NCI-H2081 treated with DMSO at 0.1 percent for 48 hours (cell line): ENCODE measurements around the gene PRRT3.
"Not testable (repeated sequence)": the region's sequence is repeated elsewhere in the genome, so short reads cannot be mapped to it uniquely, and the experiment has no call there.

Source experiments
- DNase-seq: peaks from one replicate; lab custom pipeline; 2025; lab: John Stamatoyannopoulos, UW

The PRRT3 gene

DNA sequence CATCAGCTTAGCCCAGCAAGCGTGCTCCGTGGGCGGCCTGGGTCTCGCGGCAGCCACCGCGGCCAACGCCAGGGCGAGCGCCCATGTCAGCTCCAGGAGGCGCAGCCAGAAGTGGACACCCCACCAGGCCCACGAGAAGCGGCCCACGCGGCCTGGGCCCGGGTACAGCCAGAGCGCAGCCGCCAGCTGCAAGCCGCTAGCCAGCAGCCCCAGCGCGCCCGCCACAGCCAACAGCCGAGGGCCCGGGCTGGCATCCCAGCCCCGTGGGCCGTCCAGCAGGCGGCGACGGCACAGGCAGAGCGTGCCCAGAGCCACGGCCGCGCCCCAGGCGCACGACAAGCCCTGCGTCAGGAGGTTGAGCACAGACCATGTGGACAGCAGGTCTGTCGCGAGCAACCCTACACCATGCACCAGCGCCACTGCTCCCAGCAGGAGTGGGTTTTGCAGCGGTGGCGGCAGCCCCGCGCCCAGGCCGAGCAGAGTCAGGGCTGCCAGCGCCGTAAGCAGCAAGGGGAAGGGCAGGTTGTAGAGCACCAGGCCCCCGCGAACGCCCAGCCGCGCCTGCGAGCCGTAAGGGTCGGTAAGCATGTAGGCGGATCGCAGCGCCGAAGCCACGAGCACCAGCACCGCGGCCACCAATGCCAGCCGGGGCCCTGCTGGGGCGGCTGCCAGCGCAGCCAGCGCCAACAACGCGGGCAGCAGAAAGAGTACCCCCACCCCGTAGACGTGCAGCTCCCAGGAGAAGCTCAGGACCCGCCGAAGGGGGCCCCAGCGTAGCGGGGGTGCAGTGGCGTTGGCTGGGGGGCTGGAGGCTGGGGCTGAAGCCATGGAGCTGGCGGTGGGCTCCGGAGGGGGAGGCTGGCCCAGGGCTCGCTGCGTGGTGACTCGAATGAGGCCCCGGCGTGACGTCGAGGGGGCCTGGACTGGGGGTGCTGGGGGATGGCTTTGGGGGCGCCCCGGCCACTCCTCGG lies 4.9 kb downstream of the PRRT3 start:
- DNase-seq, result no peak

GRCh38 chr3:9946112-9947024 lies 5.8 kb downstream of the PRRT3 start:
- DNase-seq, result peak; percentile 20

DNA sequence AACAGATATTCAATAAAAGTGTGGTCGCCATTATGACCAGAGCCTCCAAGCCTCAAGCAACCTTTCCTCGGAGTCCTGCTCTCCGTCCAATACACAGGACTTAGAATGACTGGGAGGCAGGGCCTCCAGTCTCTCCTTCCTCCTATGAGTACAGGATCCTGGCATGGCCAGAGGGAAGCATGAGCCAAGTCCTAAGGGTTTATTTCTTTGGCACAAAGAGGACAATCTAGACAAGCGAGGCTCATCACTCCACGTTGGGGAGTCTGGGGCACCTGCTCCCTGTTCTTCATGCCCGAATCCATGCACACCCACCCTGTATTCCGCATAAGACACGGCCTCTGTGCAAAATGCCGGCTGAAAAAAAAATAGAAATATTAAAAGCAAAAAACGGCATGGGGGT lies 6.8 kb downstream of the PRRT3 start:
- DNase-seq, result no peak

- no peak for DNase-seq
These were observed 7.9 kb downstream of the PRRT3 start for GRCh38 chr3:9944271-9944670.

DNA sequence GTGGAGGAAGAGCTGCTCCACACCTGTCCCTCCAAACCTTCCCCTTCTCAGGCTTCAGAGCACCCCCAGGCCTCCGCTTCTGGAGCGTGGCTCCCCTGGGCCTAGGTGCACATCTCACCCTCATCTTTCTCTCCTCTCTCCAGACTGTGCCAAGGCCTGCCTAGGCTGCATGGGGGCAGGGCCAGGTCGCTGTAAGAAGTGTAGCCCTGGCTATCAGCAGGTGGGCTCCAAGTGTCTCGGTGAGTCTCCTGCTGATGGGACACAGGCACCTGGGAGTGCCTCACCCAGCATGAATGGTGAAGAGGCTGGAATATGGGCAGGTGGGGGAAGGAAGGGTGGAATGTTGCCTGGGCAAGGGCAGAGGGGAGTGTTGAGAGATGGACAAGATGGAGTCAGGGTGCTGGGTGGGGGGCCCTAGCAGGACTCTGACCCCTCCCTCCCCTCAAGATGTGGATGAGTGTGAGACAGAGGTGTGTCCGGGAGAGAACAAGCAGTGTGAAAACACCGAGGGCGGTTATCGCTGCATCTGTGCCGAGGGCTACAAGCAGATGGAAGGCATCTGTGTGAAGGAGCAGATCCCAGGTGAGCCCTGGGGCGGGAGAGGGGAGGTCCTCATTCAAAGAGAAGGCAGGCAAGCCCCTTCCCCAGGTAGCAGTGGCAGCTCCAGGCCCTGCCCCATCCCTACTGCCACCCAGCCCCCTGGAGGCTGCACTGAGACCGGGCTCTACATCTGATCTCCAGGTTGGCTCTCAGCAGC lies 9.1 kb downstream of the PRRT3 start:
- DNase-seq, result no peak

GRCh38 chr3:9942164-9942563 lies 10.0 kb downstream of the PRRT3 start:
- DNase-seq, result no peak

GRCh38 chr3:9940746-9941145 lies 11.5 kb downstream of the PRRT3 start:
- no peak for DNase-seq

DNA sequence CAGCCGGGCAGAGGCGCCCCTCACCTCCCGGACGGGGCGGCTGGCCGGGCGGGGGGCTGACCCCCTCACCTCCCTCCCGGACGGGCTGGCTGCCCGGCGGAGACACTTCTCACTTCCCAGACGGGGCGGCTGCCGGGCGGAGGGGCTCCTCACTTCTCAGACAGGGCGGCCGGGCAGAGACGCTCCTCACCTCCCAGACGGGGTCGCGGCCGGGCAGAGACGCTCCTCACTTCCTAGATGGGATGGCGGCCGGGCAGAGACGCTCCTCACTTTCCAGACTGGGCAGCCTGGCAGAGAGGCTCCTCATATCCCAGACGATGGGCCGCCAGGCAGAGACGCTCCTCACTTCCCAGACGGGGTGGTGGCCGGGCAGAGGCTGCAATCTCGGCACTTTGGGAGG lies 12.3 kb downstream of the PRRT3 start:
- not testable (repeated sequence) for DNase-seq

DNA sequence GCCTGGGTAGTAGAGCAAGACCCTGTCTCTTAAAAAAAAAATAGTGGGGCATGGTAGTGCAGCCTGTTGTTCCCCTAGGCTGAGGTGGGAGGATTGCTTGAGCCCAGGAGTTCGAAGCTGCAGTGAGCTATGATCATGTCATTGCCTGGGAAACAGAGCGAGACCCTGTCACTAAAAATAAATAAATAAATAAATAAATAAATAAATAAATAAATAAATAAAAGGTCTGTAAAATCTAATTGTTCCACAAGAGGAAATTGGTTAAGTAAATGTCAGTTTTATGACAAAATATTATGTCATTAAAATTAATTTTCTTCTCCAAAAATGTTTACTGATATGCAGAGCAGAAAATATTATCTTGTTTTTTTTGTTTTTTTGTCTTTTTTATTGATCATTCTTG lies 13.2 kb downstream of the PRRT3 start:
- DNase-seq, result no peak

DNA sequence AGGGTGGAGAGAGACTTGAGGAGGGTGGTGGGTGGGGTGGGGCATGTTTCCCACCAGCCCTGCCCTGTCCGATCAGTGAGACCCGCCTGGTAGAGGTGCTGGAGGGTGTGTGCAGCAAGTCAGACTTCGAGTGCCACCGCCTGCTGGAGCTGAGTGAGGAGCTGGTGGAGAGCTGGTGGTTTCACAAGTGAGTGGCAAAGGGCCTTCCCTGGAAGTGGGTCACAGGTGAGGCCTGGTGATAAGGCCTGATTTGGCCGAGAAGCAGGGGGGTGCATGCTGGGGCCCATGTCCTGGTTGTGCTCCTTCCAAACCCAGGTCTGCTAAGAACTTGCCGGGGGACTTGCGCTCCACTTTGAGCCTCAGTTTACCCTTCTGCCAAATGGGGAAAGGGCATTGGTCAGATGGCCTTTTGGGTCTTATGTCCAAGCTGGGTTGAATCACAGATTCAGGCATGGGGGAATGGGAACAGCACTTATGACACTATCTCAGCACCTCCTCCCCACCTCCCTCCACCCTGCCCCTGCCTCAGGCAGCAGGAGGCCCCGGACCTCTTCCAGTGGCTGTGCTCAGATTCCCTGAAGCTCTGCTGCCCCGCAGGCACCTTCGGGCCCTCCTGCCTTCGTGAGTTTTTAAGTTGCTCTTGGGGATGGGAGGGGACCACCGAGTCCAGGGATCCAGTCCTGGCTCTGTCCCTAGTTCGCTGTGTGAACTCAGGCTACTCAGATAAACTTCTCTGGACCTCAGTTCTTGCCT lies 14.5 kb downstream of the PRRT3 start:
- DNase-seq, result no peak

DNA sequence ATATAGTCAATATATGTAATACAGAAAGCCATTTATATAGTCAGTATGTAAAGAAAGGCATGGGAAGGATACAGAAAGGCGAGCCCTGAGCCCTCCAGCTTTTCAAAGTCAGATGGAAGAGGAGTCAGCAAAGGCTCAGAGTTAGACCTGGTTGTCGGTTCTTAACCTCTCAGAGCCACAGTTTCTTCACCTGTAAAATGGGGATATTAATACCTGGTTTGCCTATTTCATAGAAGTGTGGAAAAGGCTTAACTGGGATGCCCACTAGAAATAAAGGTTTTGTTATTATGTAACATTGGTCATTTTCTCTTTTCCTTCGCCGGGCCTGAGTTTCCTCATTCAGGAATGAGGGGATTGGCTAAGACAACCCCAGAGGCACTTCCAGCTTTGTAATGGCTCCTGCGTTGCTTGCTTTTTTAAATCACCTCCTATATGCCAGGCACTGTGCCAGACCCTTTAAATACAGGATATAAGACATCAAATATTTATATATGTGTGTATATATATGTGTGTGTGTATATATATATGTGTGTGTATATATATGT lies 16.2 kb downstream of the PRRT3 start:
- DNase-seq, result no peak

DNA sequence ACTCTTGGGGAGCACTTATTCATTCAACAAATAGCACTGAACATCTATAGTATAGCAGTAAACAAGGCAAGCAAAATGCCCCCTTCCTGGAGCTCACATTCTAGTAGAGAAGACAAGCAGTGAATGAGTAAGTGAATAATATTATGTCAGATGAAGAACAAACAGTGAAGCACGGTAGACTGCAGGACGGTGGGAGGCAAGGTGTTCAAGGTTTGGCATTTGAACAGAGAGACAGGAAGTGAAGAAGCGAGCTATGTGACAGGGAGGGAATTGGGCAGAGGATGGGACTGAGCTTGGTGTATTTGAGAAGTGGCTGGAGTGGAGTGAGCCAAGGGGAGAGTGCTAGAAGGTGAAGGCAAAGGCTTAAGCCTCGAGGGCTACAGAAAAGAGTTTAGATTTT lies 17.2 kb downstream of the PRRT3 start:
- no peak for DNase-seq

DNA sequence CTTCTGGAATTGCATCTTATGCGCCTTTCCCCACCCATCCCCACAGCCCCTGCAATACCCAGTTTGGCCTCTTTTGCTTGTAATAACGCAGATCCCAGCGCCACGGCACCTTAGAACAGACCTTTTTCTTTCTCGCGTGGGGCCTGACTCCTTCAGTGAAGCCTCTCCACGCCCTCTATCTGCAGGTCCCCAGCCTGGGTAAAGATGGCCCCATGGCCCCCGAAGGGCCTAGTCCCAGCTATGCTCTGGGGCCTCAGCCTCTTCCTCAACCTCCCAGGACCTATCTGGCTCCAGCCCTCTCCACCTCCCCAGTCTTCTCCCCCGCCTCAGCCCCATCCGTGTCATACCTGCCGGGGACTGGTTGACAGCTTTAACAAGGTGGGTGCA lies 18.0 kb downstream of the PRRT3 start:
- DNase-seq, result no peak

GRCh38 chr3:9933561-9934234 lies 18.5 kb downstream of the PRRT3 start, which contains the start of gene CRELD1:
CRELD1 (plus strand) TSS chr3:9933834; CDS start chr3:9934439, 605 bp downstream.
- DNase-seq, result peak; percentile 54

GRCh38 chr3:9932843-9933560 lies 19.2 kb downstream of the PRRT3 start:
- DNase-seq, result no peak

DNA sequence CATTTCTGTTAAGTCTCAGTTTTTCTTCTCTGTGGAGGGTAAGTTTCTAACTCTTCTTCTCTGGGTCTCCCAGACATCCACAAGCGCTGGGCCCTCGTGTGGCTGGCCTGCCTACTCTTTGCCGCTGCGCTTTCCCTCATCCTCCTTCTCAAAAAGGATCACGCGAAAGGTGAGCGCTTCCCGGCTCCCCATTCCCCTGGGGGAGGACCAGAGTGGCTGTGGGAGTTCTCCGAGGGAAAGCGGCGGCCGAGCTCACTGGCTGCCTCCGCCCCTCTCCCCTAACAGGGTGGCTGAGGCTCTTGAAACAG lies 19.7 kb downstream of the PRRT3 start:
- no peak for DNase-seq

- no peak for DNase-seq
These were observed 21.3 kb downstream of the PRRT3 start for GRCh38 chr3:9930804-9931418.

DNA sequence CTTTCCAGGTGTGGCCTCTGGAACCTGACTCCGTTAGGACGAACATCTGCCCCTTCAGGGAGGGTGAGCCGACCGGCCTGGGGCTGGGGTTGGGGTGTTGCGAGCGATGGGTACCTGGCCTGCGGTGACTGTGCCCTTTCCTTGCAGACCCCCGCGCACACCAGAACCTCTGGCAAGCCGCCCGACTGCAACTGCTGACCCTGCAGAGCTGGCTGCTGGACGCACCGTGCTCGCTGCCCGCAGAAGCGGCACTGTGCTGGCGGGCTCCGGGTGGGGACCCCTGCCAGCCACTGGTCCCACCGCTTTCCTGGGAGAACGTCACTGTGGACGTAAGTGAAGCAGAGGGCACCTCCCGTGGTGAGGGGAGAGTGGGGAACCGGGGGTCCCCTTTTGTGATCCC lies 24.1 kb downstream of the PRRT3 start:
- no peak for DNase-seq

- DNase-seq, result no peak
These were observed 33.8 kb downstream of the PRRT3 start for GRCh38 chr3:9918261-9919038.
